Measurements from ENCODE around the gene PRELID1.

- no peak for TF ChIP-seq EZH2phosphoT487 (conservative IDR thresholded peaks at IDR 0.05; ENCODE audit: low read length)
- TF ChIP-seq, protein P1, sequence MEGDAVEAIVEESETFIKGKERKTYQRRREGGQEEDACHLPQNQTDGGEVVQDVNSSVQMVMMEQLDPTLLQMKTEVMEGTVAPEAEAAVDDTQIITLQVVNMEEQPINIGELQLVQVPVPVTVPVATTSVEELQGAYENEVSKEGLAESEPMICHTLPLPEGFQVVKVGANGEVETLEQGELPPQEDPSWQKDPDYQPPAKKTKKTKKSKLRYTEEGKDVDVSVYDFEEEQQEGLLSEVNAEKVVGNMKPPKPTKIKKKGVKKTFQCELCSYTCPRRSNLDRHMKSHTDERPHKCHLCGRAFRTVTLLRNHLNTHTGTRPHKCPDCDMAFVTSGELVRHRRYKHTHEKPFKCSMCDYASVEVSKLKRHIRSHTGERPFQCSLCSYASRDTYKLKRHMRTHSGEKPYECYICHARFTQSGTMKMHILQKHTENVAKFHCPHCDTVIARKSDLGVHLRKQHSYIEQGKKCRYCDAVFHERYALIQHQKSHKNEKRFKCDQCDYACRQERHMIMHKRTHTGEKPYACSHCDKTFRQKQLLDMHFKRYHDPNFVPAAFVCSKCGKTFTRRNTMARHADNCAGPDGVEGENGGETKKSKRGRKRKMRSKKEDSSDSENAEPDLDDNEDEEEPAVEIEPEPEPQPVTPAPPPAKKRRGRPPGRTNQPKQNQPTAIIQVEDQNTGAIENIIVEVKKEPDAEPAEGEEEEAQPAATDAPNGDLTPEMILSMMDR (IDR thresholded peaks at IDR 0.05; ENCODE audit: insufficient read depth, low read length, poor library complexity, severe bottlenecking) = no peak
Measured at GRCh38 chr5:177355868-177356168, 52.2 kb downstream of the PRELID1 start.
